Right atrium auricular region (tissue), 2 donors: ENCODE data around the gene ARHGEF2. TPM values are rescaled to one million over a fixed set of nuclear protein-coding genes. Genes with fewer than 3 reads are reported as not detected.

ENCODE experiments used
- DNase-seq: peaks from one replicate; pipeline ENCODE4 v3.0.0-alpha.2; 2019; ENCODE audit warnings: low spot score
- H3K27ac ChIP-seq, 2 donors: fragments of 200-600 bp; sonication (generic); 1 replicate in 1 of 2; 2 replicates in 1 of 2; pipeline ENCODE4 v1.5.1; 2016 to 2019
- H3K27me3 ChIP-seq, 2 donors: fragments of 200-600 bp; sonication (generic); one replicate each; pipeline versions ENCODE4 v1.5.1 to v1.6.0; 2017 to 2019
- H3K36me3 ChIP-seq: fragments of 200-600 bp; sonication (generic); one replicate; pipeline ENCODE4 v1.5.1; 2016
- H3K4me1 ChIP-seq, 2 donors: fragments of 200-600 bp; sonication (generic); one replicate each; pipeline versions ENCODE4 v1.5.1 to v1.6.0; 2017 to 2019
- H3K4me3 ChIP-seq, 2 donors: fragments of 200-600 bp; sonication (generic); 1 replicate in 1 of 2; 2 replicates in 1 of 2; pipeline ENCODE4 v1.5.1; 2017 to 2019; ENCODE audit warnings: mild to moderate bottlenecking in 1 of 2, moderate library complexity in 1 of 2
- H3K9me3 ChIP-seq, 2 donors: fragments of 200-600 bp; sonication (generic); one replicate each; pipeline ENCODE4 v1.5.1; 2019
- CTCF ChIP-seq, 2 donors: fragments of 200-600 bp; sonication (generic); IDR thresholded peaks; one replicate each; pipeline ENCODE4 v1.5.1; 2019; ENCODE audit warnings: antibody characterized with exemption in 2 of 2
- total RNA-seq, 2 donors: library from RNA; depleted of rRNA; stranded (reverse); fragments of >200 nt; gene quantifications; one replicate each; pipeline ENCODE4 v1.1.0, GENCODE V29; 2016

Gene ARHGEF2
- total RNA-seq, 2 donors from 2014 or later: 50.8 to 69.8 TPM

- DNase-seq: peak; percentile 77
- peaks cover 0 to 72% of the 10 kb centered on the region in 2 donors for H3K4me1 ChIP-seq
- peak overlapping the region; percentile 96 to 98 for H3K27ac ChIP-seq
- TF ChIP-seq CTCF (IDR thresholded peaks at IDR 0.05): no peak
- H3K36me3 ChIP-seq: no peaks in the 10 kb centered on the region
- no peaks in the 10 kb centered on the region for H3K9me3 ChIP-seq
- peak overlapping the region; percentile 13 to 32 for H3K4me3 ChIP-seq
- H3K27me3 ChIP-seq: no peaks in the 10 kb centered on the region
Observed at GRCh38 chr1:155981266-155982088, 3.1 kb upstream of the ARHGEF2 start.

GRCh38 chr1:155979597-155980343 lies 1.4 kb upstream of the ARHGEF2 start:
- no peaks in the 10 kb centered on the region for H3K36me3 ChIP-seq
- no peak for DNase-seq
- no peaks in the 10 kb centered on the region for H3K9me3 ChIP-seq
- H3K27ac ChIP-seq: peak overlapping the region; percentile 96 to 98
- peak overlapping the region; percentile 87 to 97 for H3K4me3 ChIP-seq
- H3K4me1 ChIP-seq: peaks cover 0 to 89% of the 10 kb centered on the region in 2 donors
- TF ChIP-seq CTCF (IDR thresholded peaks at IDR 0.05): no peak
- H3K27me3 ChIP-seq: no peaks in the 10 kb centered on the region

GRCh38 chr1:155978973-155979429 lies 654 bp upstream of the ARHGEF2 start:
- Histone ChIP-seq H3K4me3 (peak overlapping the region; percentile 87 to 97), H3K27ac (peak overlapping the region; percentile 96 to 98), H3K27me3 (no peaks in the 10 kb centered on the region), H3K4me1 (peaks cover 0 to 89% of the 10 kb centered on the region in 2 donors), H3K9me3 (no peaks in the 10 kb centered on the region), H3K36me3 (no peaks in the 10 kb centered on the region)
- DNase-seq: no peak
- no peak for TF ChIP-seq CTCF (IDR thresholded peaks at IDR 0.05)

GRCh38 chr1:155977690-155978324 lies 540 bp downstream of the ARHGEF2 start:
- H3K4me1 ChIP-seq: peaks cover 0 to 89% of the 10 kb centered on the region in 2 donors

More at GRCh38 chr1:155977690-155978324, 540 bp downstream of the ARHGEF2 start:
- Histone ChIP-seq H3K9me3 (no peaks in the 10 kb centered on the region), H3K27me3 (no peaks in the 10 kb centered on the region), H3K27ac (peak overlapping the region; percentile 96 to 98), H3K4me3 (peak overlapping the region; percentile 87 to 97), H3K36me3 (no peaks in the 10 kb centered on the region)
- no peak for DNase-seq
- no peak for TF ChIP-seq CTCF (IDR thresholded peaks at IDR 0.05)
